HG03280 (cell line): ENCODE measurements around the gene KIF6.
"Not testable (repeated sequence)": the region's sequence is repeated elsewhere in the genome, so short reads cannot be mapped to it uniquely, and the experiment has no call there.

ENCODE experiments used
- ATAC-seq: cut with Tn5 transposase; IDR thresholded peaks from one replicate; pipeline ENCODE4 v1.9.1; 2021; ENCODE audit warnings: mild to moderate bottlenecking, moderate library complexity; ENCODE audit not compliant: unreplicated experiment

The KIF6 gene

GRCh38 chr6:39507331-39507998, 217.7 kb downstream of the KIF6 start:
- ATAC-seq, result no peak

GRCh38 chr6:39502362-39502955, 222.7 kb downstream of the KIF6 start:
- not testable (repeated sequence) for ATAC-seq

- ATAC-seq, result no peak
Observed at GRCh38 chr6:39499053-39499452, 226.2 kb downstream of the KIF6 start.

GRCh38 chr6:39498096-39498495, 227.1 kb downstream of the KIF6 start:
- ATAC-seq, result no peak

- ATAC-seq, result no peak
Observed at GRCh38 chr6:39496915-39497314, 228.3 kb downstream of the KIF6 start.

GRCh38 chr6:39496456-39496855, 228.8 kb downstream of the KIF6 start:
- ATAC-seq, result no peak

GRCh38 chr6:39495640-39496039, 229.6 kb downstream of the KIF6 start:
- no peak for ATAC-seq

GRCh38 chr6:39494998-39495397, 230.2 kb downstream of the KIF6 start:
- ATAC-seq, result no peak

GRCh38 chr6:39493777-39494176, 231.4 kb downstream of the KIF6 start:
- no peak for ATAC-seq

- no peak for ATAC-seq
Observed at GRCh38 chr6:39493174-39493573, 232.0 kb downstream of the KIF6 start.

- no peak for ATAC-seq
Observed at GRCh38 chr6:39490108-39490507, 235.1 kb downstream of the KIF6 start.

GRCh38 chr6:39488255-39488879, 236.8 kb downstream of the KIF6 start:
- no peak for ATAC-seq

- ATAC-seq, result no peak
Observed at GRCh38 chr6:39484276-39484675, 240.9 kb downstream of the KIF6 start.

- not testable (repeated sequence) for ATAC-seq
Observed at GRCh38 chr6:39479819-39480218, 245.4 kb downstream of the KIF6 start.

GRCh38 chr6:39476670-39477069, 248.5 kb downstream of the KIF6 start:
- no peak for ATAC-seq

- no peak for ATAC-seq
Observed at GRCh38 chr6:39476151-39476550, 249.1 kb downstream of the KIF6 start.

- ATAC-seq, result no peak
Observed at GRCh38 chr6:39471954-39472659, 253.1 kb downstream of the KIF6 start.

GRCh38 chr6:39470506-39470905, 254.7 kb downstream of the KIF6 start:
- no peak for ATAC-seq

GRCh38 chr6:39468385-39468784, 256.8 kb downstream of the KIF6 start:
- no peak for ATAC-seq

- no peak for ATAC-seq
Observed at GRCh38 chr6:39466631-39467030, 258.6 kb downstream of the KIF6 start.

- no peak for ATAC-seq
Observed at GRCh38 chr6:39465539-39465938, 259.7 kb downstream of the KIF6 start.

- ATAC-seq, result no peak
Observed at GRCh38 chr6:39464067-39464466, 261.1 kb downstream of the KIF6 start.
